ENCODE data around the gene SLC25A51. TPM values are rescaled to one million over a fixed set of nuclear protein-coding genes. Genes with fewer than 3 reads are reported as not detected.

The SLC25A51 gene, protein sequence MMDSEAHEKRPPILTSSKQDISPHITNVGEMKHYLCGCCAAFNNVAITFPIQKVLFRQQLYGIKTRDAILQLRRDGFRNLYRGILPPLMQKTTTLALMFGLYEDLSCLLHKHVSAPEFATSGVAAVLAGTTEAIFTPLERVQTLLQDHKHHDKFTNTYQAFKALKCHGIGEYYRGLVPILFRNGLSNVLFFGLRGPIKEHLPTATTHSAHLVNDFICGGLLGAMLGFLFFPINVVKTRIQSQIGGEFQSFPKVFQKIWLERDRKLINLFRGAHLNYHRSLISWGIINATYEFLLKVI
- total RNA-seq = 29.2 and 30.1 TPM in 2 replicates
- polyA plus RNA-seq = 10.1 and 10.4 TPM in 2 replicates

DNA sequence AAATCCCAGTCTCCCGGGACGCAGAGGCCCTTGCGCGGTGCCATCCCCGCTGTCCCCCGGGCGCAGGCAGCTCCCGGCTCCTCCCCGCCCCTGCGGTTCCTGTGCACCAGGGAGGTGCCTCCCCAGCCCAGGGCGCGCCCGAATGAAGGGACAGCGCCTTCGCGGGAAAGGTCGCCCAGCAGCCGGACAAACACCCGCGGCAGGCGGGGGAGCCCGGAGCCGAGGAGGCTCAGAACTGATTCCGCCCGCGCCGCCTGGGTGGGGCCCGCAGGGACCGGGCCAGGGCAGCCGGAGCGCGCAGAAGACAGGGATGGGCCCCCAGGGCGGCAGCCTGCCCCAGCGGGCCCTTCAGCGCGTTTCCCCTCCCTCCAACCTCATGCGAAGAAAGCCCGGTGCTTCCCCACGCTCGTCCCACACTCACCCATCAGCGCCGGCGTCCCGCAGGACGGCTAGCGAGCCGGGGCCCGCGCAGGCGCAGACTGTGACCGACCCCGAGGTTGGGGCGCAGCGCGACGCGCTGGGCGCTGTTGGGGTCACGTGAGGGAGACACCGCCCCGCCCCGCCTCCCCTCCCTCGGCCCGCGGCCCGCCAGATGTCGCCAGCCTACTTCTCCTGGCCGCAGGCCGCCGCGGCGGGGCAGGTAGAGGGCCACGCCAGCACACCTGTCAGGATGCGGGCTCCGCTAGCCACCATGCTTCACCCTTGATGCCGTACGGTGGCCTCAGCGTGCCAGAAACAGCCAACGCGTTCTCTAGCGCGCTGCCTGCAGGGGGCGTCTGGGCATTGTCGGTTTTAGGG is at the start of gene SLC25A51:
Gene SLC25A51, minus strand, starts transcription at position 481 of the 798 bp plus-strand sequence. CDS start 15,577 bp downstream, outside the sequence.
- Histone ChIP-seq H3K27me3 (no peaks in the 10 kb centered on the region), H3K36me3 (replicated peaks; ENCODE audit: insufficient read depth, low read depth) (no peaks in the 10 kb centered on the region), H3K9me2 (replicated peaks; ENCODE audit: insufficient read depth) (no peaks in the 10 kb centered on the region), H3K4me1 (ENCODE audit: insufficient read depth) (peaks cover 17% of the 10 kb centered on the region), H3K4me2 (peak within 1 kb of the TSS; percentile 88), H3K79me2 (peaks cover 38% of the 10 kb centered on the region), H2AFZ (peak within 1 kb of the TSS; percentile 99), H3K27ac (peak within 1 kb of the TSS; percentile 96), H3K9me3 (ENCODE audit: low read depth) (no peaks in the 10 kb centered on the region), H3K4me3 (peak within 1 kb of the TSS; percentile 94), H4K20me1 (ENCODE audit: insufficient read depth, poor library complexity, severe bottlenecking) (peaks cover 2% of the 10 kb centered on the region)
- DNase-seq (ENCODE audit: low spot score) = peak; percentile 95
- WGBS (ENCODE audit: low lambda C conversion rate, missing lambda C conversion rate) = under 1% methylated on average over 69 of the region's 84 CpGs
- no peak for TF ChIP-seq EZH2phosphoT487 (IDR thresholded peaks at IDR 0.05; ENCODE audit: low read depth, severe bottlenecking, unreplicated experiment)
- TF ChIP-seq, protein P1, sequence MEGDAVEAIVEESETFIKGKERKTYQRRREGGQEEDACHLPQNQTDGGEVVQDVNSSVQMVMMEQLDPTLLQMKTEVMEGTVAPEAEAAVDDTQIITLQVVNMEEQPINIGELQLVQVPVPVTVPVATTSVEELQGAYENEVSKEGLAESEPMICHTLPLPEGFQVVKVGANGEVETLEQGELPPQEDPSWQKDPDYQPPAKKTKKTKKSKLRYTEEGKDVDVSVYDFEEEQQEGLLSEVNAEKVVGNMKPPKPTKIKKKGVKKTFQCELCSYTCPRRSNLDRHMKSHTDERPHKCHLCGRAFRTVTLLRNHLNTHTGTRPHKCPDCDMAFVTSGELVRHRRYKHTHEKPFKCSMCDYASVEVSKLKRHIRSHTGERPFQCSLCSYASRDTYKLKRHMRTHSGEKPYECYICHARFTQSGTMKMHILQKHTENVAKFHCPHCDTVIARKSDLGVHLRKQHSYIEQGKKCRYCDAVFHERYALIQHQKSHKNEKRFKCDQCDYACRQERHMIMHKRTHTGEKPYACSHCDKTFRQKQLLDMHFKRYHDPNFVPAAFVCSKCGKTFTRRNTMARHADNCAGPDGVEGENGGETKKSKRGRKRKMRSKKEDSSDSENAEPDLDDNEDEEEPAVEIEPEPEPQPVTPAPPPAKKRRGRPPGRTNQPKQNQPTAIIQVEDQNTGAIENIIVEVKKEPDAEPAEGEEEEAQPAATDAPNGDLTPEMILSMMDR (IDR thresholded peaks at IDR 0.05; ENCODE audit: poor library complexity) = peak; percentile 97

DNA sequence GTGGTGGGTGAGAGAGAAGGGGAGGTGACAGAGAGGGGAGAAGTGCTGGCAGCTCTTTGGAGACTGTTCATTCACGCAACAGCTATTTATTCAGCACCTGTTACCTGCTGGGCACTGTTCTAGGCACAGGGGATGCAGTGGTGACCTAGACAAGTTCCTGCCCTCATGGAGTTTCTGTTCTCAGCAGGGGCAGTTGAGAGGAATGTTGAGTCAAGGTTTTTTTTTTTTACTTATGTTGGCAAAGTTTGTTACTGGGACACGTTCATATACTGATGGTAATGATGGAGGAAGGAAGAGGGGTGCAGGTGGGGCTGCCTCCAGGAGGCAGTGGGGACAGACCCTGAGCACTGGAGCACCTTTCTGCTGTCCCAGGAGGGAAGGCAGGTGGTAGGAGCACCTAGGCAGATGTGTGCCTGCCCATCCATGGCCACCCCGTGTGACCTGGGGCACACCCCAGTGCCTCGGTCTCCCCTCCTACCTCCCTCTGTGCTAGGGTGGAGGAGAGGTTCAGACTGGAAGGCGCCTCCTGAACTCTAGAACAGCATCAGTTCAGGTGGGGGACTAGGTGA is 49.4 kb upstream of the SLC25A51 start:
- Histone ChIP-seq H3K4me3 (no peak overlapping the region), H2AFZ (no peak overlapping the region), H4K20me1 (ENCODE audit: insufficient read depth, poor library complexity, severe bottlenecking) (no peaks in the 10 kb centered on the region), H3K9me2 (replicated peaks; ENCODE audit: insufficient read depth) (no peaks in the 10 kb centered on the region), H3K27me3 (no peaks in the 10 kb centered on the region), H3K36me3 (replicated peaks; ENCODE audit: insufficient read depth, low read depth) (no peaks in the 10 kb centered on the region), H3K27ac (no peak overlapping the region), H3K4me1 (ENCODE audit: insufficient read depth) (peaks cover 5% of the 10 kb centered on the region), H3K4me2 (no peak overlapping the region), H3K9me3 (ENCODE audit: low read depth) (no peaks in the 10 kb centered on the region), H3K79me2 (no peaks in the 10 kb centered on the region)
- no peak for DNase-seq (ENCODE audit: low spot score)
- 95% methylated on average over 5 of the region's 5 CpGs for WGBS (ENCODE audit: low lambda C conversion rate, missing lambda C conversion rate)
- TF ChIP-seq, protein P1 (IDR thresholded peaks at IDR 0.05; ENCODE audit: poor library complexity) = no peak
- TF ChIP-seq EZH2phosphoT487 (IDR thresholded peaks at IDR 0.05; ENCODE audit: low read depth, severe bottlenecking, unreplicated experiment) (no peak), EZH2 (IDR thresholded peaks at IDR 0.05; ENCODE audit: borderline replicate concordance) (no peak)

DNA sequence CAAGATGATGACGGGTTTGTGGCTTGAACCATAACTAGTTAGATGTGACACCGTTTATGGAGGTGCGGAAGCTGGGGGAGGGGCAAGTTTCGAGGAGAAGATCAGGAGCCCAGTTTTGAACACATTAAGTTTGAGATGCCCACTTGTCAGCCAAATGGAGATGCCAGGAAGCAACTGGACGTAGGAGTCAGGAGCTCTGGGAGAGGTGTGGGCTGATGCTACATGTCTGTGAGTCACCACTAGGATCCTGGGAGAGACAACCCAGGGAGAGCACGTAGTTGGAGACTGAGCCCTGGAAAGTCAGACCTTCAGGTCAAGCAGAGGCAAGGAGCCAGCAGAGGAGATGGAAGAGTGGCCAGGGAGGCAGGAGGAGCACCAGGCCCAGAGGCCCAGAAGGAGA is 48.8 kb upstream of the SLC25A51 start:
- Histone ChIP-seq H3K36me3 (replicated peaks; ENCODE audit: insufficient read depth, low read depth) (no peaks in the 10 kb centered on the region), H2AFZ (no peak overlapping the region)

More for the DNA sequence above, 48.8 kb upstream of the SLC25A51 start:
- Histone ChIP-seq H3K27me3 (no peaks in the 10 kb centered on the region), H3K9me3 (ENCODE audit: low read depth) (no peaks in the 10 kb centered on the region), H3K4me2 (no peak overlapping the region), H3K4me1 (ENCODE audit: insufficient read depth) (peaks cover 5% of the 10 kb centered on the region), H3K27ac (no peak overlapping the region), H3K4me3 (no peak overlapping the region), H3K9me2 (replicated peaks; ENCODE audit: insufficient read depth) (no peaks in the 10 kb centered on the region), H3K79me2 (no peaks in the 10 kb centered on the region), H4K20me1 (ENCODE audit: insufficient read depth, poor library complexity, severe bottlenecking) (no peaks in the 10 kb centered on the region)
- 88% methylated on average over 6 of the region's 6 CpGs for WGBS (ENCODE audit: low lambda C conversion rate, missing lambda C conversion rate)
- no peak for DNase-seq (ENCODE audit: low spot score)
- TF ChIP-seq EZH2 (IDR thresholded peaks at IDR 0.05; ENCODE audit: borderline replicate concordance) (no peak), EZH2phosphoT487 (IDR thresholded peaks at IDR 0.05; ENCODE audit: low read depth, severe bottlenecking, unreplicated experiment) (no peak)
- TF ChIP-seq, protein P1 (IDR thresholded peaks at IDR 0.05; ENCODE audit: poor library complexity) = no peak
